Prostate gland (tissue), 2 donors: ENCODE data around the gene ELMO1.

Experiments used
- POLR2A ChIP-seq: fragments of 450-650 bp; IDR thresholded peaks from one replicate; pipeline ENCODE4 v1.6.1; 2016; ENCODE audit warnings: antibody characterized with exemption, mild to moderate bottlenecking
- TF ChIP-seq, protein P1 (sequence below), 4 experiments: fragments of 200-600 bp in 2 of 4; fragments of 450-650 bp in 2 of 4; sonication (generic) in 2 of 4; IDR thresholded peaks; 1 replicate in 3 of 4; 2 replicates in 1 of 4; pipeline ENCODE4 v1.5.1; 2016 to 2019; ENCODE audit warnings: antibody characterized with exemption in 4 of 4, mild to moderate bottlenecking in 2 of 4, moderate library complexity in 2 of 4

DNA sequence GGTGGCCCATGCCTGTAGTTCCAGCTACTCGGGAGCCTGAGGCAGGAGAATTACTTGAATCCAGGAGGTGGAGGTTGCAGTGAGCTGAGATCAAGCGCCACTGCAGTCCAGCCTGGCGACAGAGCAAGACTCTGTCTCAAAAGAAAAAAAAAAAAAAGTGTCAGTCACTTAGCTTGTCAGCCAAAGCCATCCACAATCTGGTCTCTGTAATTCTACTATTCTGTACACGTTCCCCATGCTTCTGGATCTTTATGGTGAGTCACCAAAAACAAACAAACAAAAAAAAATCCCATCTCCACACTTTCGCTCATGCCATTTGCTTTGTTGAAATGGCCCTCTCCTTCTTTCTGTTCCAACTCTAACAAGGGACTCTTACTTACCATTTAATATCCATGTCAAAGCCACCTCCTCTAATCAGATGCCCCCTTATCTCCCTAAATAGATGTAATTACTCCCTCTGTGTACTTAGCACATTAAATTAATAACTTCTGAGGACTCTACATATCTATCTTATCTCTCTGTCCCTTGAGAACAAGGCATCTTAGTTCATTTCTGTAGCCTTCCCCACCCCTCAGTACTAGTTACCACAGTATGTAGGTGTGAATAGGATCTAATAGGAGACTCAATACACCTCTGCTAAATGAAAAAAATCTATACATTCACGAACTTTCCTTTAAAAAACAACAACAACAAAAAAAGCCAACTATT, 128.4 kb downstream of the ELMO1 start:
- TF ChIP-seq, protein P1, sequence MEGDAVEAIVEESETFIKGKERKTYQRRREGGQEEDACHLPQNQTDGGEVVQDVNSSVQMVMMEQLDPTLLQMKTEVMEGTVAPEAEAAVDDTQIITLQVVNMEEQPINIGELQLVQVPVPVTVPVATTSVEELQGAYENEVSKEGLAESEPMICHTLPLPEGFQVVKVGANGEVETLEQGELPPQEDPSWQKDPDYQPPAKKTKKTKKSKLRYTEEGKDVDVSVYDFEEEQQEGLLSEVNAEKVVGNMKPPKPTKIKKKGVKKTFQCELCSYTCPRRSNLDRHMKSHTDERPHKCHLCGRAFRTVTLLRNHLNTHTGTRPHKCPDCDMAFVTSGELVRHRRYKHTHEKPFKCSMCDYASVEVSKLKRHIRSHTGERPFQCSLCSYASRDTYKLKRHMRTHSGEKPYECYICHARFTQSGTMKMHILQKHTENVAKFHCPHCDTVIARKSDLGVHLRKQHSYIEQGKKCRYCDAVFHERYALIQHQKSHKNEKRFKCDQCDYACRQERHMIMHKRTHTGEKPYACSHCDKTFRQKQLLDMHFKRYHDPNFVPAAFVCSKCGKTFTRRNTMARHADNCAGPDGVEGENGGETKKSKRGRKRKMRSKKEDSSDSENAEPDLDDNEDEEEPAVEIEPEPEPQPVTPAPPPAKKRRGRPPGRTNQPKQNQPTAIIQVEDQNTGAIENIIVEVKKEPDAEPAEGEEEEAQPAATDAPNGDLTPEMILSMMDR (IDR thresholded peaks at IDR 0.05): no peak
- TF ChIP-seq POLR2A: no peak
